ENCODE data around the gene PRR18.

Gene PRR18

DNA sequence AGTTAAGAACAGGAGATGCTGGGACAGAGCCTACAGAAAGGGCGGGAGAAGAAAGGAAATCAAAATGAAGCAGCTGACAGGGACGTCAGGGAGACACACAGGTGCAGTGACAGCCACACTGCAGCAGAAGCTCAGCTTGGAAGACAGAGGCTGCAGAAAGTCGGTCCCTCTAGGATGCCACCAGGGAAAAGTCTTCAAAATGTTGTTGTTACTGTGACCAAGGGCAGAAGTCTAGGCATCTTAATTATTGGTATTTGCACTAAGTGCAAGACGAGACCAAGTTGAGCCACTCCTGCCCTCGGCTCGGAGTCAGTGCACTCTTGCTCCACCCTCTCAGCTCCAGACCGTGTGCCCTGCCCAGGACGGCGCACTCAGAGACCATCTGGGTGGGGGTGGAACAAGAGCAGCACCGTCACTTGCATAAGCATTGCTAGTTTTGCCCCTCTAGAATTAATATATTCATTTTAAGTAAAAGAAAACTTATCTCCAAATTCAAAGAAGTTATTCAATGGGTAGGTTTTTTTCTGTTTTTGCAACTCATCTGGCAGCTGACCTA, 2.6 kb downstream of the PRR18 start:
- DNase-seq (ENCODE audit: low spot score), result no peak

GRCh38 chr6:166304106-166304505, 4.1 kb downstream of the PRR18 start:
- DNase-seq (ENCODE audit: low spot score), result no peak

- no peak for DNase-seq (ENCODE audit: low spot score)
Observed at GRCh38 chr6:166301611-166302529, 6.3 kb downstream of the PRR18 start.

- DNase-seq (ENCODE audit: low spot score), result no peak
Observed at GRCh38 chr6:166300357-166300987, 7.7 kb downstream of the PRR18 start.

DNA sequence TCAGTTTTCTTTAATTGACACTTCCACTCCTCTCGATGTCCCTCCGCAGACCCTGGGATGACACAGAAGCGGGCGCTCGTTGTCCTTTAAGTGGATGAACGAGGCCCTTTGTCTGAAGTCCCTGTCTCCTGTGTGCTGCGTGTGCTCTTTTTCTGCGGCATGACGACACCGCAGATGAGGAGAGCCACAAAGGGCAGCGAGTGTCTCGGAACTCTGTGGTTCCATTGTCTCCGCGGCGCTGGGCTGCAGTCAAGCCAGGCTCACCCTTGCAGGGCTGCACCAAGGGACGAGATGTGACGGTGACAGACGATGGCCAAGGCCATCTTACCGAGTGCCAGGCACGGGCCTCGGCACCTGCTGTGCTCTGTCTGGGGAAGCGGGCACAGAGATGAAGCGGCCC, 10.6 kb downstream of the PRR18 start:
- no peak for DNase-seq (ENCODE audit: low spot score)

GRCh38 chr6:166296035-166296883, 11.9 kb downstream of the PRR18 start:
- no peak for DNase-seq (ENCODE audit: low spot score)

DNA sequence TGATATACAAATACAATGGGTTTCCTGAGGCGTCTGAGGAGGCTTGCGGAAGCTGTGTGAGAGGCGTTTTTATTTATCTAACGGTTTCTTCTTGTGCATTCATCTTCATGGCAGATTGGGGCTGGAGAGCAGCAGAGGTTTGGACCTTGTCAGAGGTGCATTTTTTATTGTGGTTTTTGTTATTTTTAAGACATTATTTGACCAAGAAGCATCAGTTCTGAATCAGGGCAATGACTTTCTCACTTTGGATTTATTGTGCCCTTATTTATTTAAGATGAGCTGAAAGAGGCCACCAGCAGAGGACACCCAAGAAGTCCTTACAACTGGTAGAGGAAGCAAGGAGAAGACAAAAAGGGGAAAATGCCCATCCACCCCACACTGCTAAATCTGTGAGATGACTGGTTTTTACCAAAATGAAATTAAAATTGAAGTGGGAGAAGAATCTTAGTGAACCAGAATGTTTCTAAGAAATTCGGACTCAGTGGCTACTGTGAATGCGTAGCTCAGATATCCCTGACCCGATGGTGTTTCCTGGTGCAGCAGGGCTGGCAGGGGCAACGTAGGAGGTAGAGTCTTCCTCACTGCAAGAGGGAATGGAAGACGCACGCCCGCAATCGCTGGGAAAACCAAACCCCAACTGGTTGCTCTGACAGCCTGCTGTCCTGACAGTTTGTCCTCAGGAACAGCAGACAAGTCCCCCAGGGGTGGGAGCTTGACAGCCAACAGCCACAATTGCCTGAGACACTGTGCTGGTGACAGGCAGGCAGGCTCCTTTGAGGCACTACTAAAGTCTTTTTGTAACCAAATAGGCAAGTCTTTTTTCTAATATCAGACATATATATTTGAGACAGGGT, 14.2 kb downstream of the PRR18 start:
- DNase-seq (ENCODE audit: low spot score), result no peak

- DNase-seq (ENCODE audit: low spot score), result no peak
Observed at GRCh38 chr6:166289207-166290060, 18.8 kb downstream of the PRR18 start.

DNA sequence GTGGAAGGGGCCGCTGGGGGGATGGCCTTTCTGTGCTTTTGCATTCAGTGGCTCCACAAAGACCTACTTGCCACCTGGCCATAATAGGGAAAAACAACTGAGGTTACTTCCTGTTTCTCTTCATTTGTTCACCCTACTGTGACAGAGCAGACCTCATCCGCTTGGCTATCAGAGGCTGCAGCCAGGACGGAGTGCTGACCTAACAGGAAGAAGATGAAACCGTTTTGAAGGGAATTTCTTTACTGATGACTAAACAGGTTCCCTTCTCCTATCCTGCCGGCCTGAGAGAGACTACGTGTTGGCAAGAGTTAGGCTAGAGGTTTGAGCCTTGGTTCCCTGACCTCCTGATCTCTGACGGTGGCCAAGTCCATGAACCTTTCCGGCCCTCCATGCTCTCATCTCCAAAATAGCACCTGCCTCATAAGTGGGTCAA, 21.3 kb downstream of the PRR18 start:
- no peak for DNase-seq (ENCODE audit: low spot score)

DNA sequence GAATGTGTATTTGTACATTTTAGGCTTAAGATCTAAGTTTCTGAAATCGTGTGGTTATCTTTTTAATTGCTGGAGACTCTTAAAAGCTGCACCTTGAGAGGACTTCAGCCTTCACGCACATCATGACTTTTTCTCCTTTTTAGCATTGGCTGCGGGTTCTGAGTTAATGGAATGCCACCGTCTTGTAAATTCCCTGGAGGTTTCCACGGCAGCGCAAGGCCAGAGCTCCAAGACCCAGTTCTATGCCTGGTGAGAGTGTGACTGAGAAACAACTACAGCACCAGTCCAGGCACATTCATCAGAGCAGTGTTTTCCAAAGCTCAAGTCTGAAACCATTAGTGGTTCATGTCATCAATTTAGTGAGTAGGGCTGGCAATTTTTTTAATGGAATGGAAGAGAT, 23.0 kb downstream of the PRR18 start:
- DNase-seq (ENCODE audit: low spot score), result no peak

GRCh38 chr6:166284640-166285039, 23.6 kb downstream of the PRR18 start:
- no peak for DNase-seq (ENCODE audit: low spot score)

DNA sequence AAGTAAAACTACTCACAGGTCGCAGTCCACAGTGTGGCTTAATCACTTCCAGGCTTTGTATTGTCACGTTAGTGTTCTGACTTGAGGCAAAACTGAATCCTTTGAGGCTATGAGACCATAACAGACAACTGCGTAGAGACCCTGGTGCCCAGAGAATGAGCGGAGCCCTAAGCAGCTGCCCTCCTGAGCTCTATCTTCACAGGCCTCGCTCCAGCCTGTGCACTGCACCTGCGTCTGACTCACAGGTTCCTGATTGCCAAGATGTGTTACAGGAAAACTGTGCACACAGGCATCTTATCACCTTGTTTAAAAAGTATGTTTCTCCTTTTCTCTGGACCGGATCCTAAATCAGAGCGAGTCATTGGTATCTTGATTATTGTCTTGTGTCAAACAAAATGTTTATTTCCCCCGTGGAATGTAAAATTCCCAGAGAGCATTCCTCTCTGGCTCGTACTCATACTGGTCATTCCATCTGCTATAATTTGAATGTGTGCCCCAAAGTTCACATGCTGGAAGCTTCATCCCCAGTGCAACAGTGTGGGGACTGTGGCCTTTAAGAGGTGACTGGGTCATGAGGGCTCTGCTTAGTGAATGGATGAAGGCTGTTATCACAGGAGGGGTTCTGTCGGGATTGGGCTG, 25.7 kb downstream of the PRR18 start:
- no peak for DNase-seq (ENCODE audit: low spot score)

DNA sequence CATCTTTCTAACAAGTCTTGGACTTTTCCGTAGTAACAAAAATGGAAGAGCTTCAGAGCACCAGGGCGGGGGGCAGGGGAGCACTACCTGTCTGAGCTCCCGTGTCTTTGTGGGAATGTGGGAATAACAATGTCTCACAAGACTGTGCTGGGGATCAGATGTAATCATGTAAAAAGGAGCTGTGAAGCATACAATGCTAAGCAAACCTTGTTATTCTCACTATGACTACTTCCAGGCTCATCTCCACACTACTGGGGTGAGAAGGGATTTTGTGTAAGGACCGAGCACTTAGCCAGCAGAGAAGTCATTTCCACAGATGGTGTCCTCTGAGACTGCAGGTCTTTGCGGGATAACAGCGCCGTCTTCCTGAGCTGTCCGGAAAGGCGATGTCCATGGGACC, 27.1 kb downstream of the PRR18 start:
- no peak for DNase-seq (ENCODE audit: low spot score)

DNA sequence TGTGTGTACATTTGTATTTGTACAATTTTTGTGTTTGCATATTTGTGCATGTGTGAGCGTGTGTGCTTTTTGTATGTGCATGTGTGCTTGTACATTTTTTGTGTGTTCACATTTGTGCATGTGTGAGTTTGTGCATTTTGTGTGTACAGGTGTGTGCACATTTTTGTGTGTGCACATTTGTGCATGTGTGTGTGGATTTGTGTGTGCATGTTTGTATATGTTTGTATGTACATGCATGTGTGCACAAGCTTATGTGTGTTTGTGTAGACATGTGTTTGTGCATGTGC, 28.9 kb downstream of the PRR18 start:
- DNase-seq (ENCODE audit: low spot score), result no peak

- DNase-seq (ENCODE audit: low spot score), result no peak
Observed at GRCh38 chr6:166278579-166279392, 29.4 kb downstream of the PRR18 start.

DNA sequence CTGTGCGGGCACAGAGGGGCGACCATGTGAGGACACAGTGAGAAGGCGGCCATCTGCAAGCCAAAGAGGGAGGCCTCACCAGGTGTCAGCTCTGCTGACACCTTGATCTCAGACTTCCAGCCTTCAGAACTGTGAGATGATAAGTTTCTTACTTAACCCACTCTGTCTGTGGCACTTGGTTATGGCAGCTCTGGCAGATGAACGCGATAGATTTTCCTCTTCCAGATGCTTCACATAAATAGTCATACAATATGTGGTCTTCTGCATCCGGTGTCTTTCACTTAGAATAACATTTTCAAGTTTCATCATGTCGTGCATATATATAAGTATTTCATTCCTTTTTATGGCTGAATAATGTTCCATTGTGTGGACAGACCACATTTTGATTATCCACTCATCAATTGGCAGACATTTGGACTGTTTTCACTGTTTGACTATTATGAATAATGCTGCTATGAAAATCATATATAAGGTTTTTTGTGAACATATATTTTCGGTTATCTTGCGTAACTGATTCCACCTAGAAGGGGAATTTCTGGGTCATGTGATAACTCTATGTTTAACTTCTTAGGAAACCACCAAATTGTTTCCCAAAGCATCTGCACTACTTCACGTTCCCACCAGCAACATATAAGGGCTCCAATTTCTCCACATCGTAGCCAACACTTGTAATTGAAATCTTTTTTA, 30.2 kb downstream of the PRR18 start:
- DNase-seq (ENCODE audit: low spot score), result no peak

DNA sequence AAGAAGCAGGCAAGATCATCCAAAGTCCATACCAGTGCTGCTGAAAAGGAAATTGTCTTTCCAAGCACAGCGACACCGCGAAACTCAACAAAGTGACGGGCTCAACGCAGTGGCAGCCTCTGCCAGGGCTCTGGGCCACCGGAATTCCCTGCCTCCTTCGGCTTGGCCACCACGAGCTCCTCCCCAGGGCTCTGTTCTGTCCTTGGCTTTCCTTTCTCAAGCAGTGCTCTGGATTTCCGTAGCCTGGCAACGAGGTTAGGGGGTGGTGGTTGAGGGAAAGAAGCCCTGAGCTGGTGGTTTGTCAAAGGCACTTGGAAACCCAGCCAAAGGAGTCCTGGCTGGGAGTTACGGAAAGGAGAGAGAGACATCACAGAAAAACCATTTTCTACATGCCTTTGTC, 31.2 kb downstream of the PRR18 start:
- DNase-seq (ENCODE audit: low spot score), result peak; percentile 43

GRCh38 chr6:166275714-166276166, 32.5 kb downstream of the PRR18 start:
- peak; percentile 81 for DNase-seq (ENCODE audit: low spot score)

Measured in AG08396 (cell line).